Stimulated activated CD4-positive, alpha-beta T cell treated with anti-CD3 and anti-CD28 coated beads, Interleukin-12 subunit alpha, Interleukin-12 subunit beta, amount 100 ng/mL, for 24 hours (primary cell): ENCODE results near the gene STC2.
A peak's percentile ranks its signal among the peaks of the same experiment; 100 is the strongest.
"Not testable (repeated sequence)": the region's sequence is repeated elsewhere in the genome, so short reads cannot be mapped to it uniquely, and the experiment has no call there.

Experiments used
- DNase-seq, 2 experiments: peaks; one replicate each; pipeline ENCODE4 v3.0.0-alpha.2; 2020; ENCODE audit warnings: low read depth in 2 of 2

Gene STC2

GRCh38 chr5:173296737-173297676, 31.2 kb downstream of the STC2 start:
- no peak for DNase-seq

- DNase-seq: no peak
Observed at GRCh38 chr5:173295796-173296195, 32.4 kb downstream of the STC2 start.

- no peak for DNase-seq
Observed at GRCh38 chr5:173294673-173295320, 33.4 kb downstream of the STC2 start.

- DNase-seq: peak; percentile 46 to 69
Observed at GRCh38 chr5:173293817-173294672, 34.2 kb downstream of the STC2 start.

- no peak for DNase-seq
Observed at GRCh38 chr5:173291722-173292658, 36.2 kb downstream of the STC2 start.

- DNase-seq: no peak
Observed at GRCh38 chr5:173290477-173291131, 37.6 kb downstream of the STC2 start.

GRCh38 chr5:173289372-173289771, 38.8 kb downstream of the STC2 start:
- no peak for DNase-seq

GRCh38 chr5:173288632-173289031, 39.6 kb downstream of the STC2 start:
- DNase-seq: no peak

GRCh38 chr5:173287086-173287485, 41.1 kb downstream of the STC2 start:
- no peak for DNase-seq

- DNase-seq: not testable (repeated sequence)
Observed at GRCh38 chr5:173284343-173284958, 43.8 kb downstream of the STC2 start.

- DNase-seq: peak; percentile 59 to 76
Observed at GRCh38 chr5:173283318-173284288, 44.6 kb downstream of the STC2 start.

- DNase-seq: no peak
Observed at GRCh38 chr5:173282916-173283315, 45.3 kb downstream of the STC2 start.

GRCh38 chr5:173281910-173282309, 46.3 kb downstream of the STC2 start:
- no peak for DNase-seq

- no peak for DNase-seq
Observed at GRCh38 chr5:173279166-173279565, 49.0 kb downstream of the STC2 start.

- DNase-seq: no peak
Observed at GRCh38 chr5:173278641-173279040, 49.6 kb downstream of the STC2 start.

GRCh38 chr5:173278172-173278571, 50.0 kb downstream of the STC2 start:
- DNase-seq: no peak

GRCh38 chr5:173274771-173275170, 53.4 kb downstream of the STC2 start:
- no peak for DNase-seq

- no peak for DNase-seq
Observed at GRCh38 chr5:173271419-173271818, 56.8 kb downstream of the STC2 start.
